Fibroblast of lung (primary cell): Measurements from ENCODE around the gene RNF10.

Source experiments
- CTCF ChIP-seq, 2 donors: IDR thresholded peaks in 1 of 2; conservative IDR thresholded peaks in 1 of 2; 1 replicate in 1 of 2; 2 replicates in 1 of 2; pipeline ENCODE4 v1.5.1; 2011 to 2012; ENCODE audit warnings: low read length in 2 of 2, control low read depth in 1 of 2, inconsistent platforms in 1 of 2, low read depth in 1 of 2, mild to moderate bottlenecking in 1 of 2
- EZH2 ChIP-seq: IDR thresholded peaks from 2 replicates; pipeline ENCODE4 v1.5.1; 2012; ENCODE audit warnings: low read length, control low read depth, mild to moderate bottlenecking; ENCODE audit errors: missing control alignments

GRCh38 chr12:120563495-120563894 lies 29.3 kb downstream of the RNF10 start:
- TF ChIP-seq EZH2 (no peak), CTCF (conservative IDR thresholded peaks at IDR 0.05 in 1 of 2, IDR thresholded peaks at IDR 0.05 in 1 of 2; ENCODE audit: low read depth in 1 of 2, low read length in 2 of 2) (no peak)
